GM11168 (cell line): Measurements from ENCODE around the gene MAGEA6.
"Not testable (repeated sequence)": the region's sequence is repeated elsewhere in the genome, so short reads cannot be mapped to it uniquely, and the experiment has no call there.

Experiments used
- in situ Hi-C: fragments of 300-500 bp; cut with MboI; formaldehyde crosslinking; loops from one replicate; pipeline ENCODE4 v1.12.0; 2022; ENCODE audit warnings: low sequenced_read_pairs; ENCODE audit not compliant: unreplicated experiment

MAGEA6 gene, protein sequence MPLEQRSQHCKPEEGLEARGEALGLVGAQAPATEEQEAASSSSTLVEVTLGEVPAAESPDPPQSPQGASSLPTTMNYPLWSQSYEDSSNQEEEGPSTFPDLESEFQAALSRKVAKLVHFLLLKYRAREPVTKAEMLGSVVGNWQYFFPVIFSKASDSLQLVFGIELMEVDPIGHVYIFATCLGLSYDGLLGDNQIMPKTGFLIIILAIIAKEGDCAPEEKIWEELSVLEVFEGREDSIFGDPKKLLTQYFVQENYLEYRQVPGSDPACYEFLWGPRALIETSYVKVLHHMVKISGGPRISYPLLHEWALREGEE

GRCh38 chrX:152769549-152770289, at the start of gene MAGEA6:
MAGEA6 (minus strand) TSS chrX:152769689; CDS start chrX:152767650, 2,039 bp downstream.
- in situ Hi-C loops = not testable (repeated sequence)

GRCh38 chrX:152819266-152819665, 49.8 kb upstream of the MAGEA6 start:
- in situ Hi-C loops = no loop called here

GRCh38 chrX:152818356-152818755, 48.9 kb upstream of the MAGEA6 start:
- in situ Hi-C loops = no loop called here

- in situ Hi-C loops = no loop called here
Measured at GRCh38 chrX:152817078-152817764, 47.7 kb upstream of the MAGEA6 start.

DNA sequence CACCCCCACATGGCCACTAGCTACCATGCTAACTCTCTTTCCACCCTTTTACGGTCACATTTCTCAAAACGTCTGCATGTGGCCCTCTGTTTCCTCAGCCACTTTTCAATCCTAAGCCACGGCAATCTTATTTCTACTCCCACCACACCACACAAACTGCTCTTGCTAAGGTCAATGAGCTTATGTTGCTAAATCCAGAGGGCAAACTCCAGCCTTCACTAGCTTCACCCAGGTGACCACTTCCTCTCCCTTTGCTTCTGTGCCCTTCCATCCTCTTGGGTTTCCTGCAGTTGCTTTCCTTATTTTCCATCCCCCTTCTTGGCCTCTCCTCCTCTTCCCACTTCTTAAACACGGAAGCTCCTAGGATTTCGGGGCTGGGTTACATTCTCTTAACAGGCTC, 44.6 kb upstream of the MAGEA6 start:
- in situ Hi-C loops = no loop called here

GRCh38 chrX:152813206-152813605, 43.7 kb upstream of the MAGEA6 start:
- in situ Hi-C loops = no loop called here

DNA sequence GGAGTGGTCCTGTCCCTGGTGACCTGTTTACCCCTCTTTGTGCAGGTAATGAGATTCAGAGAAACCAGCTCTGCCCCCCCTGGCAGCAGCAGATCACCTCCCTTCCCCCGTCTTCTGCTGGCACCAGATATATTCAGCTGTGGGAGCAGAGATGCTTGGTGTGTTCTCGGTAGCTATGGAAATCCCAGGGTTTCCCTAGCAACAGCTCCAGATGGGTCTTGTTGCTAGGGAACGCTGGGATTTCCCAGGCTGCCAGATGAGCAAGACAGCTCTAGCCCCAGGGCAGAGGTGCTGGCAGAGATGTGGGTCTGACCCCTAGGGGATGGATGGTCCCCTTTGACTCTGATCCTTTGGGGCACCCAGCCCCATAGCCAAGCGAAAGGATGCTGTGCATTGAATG, 40.9 kb upstream of the MAGEA6 start:
- in situ Hi-C loops = no loop called here

DNA sequence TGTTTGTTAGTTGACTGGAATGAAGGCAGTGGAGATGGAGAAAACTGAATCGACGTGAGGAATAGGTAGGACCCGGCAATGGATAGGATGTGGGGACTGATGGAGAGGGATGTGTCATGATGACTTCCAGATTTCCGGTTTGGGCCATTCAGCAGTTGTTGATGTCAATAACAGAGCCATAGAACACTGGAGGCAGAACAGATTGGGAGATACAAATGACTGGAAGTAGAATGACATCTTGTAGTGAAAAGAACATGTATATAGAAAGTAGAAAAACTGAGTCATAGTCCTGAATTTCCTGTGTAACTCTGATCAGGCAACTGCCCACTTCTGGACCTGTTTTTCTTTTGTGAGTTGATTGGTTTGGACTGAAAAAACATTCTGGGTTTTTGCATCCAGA, 36.5 kb upstream of the MAGEA6 start:
- in situ Hi-C loops = no loop called here

GRCh38 chrX:152798945-152799344, 29.5 kb upstream of the MAGEA6 start:
- in situ Hi-C loops = no loop called here

DNA sequence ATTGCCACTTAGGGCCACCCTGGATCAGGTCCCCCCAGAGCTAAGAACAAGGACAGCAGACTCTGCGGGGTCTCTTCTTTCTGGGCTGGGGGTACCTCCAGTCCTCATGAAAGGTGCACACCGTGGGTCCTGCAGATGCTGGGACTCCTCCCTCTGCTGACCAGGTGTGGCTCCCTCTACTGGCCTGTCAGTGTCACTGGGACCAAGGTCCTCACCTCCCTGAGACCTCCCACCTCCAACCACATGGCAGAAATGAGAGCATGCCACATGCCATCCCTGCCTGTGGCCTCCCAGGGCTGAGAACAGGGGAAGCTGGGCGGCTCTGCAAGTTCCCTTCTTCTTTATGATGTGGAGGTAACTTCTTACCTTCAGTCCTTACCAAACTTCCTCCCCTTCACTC, 17.6 kb upstream of the MAGEA6 start:
- in situ Hi-C loops = not testable (repeated sequence)

GRCh38 chrX:152766562-152766961, 2.9 kb downstream of the MAGEA6 start:
- in situ Hi-C loops = not testable (repeated sequence)

DNA sequence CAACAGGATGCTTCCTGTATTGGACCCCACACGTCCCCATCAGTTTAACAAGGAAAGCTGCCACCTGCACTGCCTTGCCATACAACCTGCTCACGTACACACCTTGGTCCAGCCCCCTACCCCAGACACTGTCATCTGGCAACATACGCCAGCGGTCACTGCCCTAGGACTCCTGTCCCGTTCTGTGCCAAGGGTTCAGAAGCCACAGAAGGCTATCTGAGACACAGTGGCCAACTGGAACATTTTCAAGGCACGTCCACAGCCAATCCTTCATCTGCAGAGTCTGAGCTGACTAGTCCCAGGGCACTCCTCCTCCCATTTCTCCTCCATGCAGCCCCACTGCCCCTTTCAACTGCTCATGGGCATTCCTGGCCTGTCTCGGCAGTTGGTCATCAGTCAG, 7.9 kb downstream of the MAGEA6 start:
- in situ Hi-C loops = not testable (repeated sequence)

- in situ Hi-C loops = not testable (repeated sequence)
Measured at GRCh38 chrX:152759544-152759943, 9.9 kb downstream of the MAGEA6 start.

- in situ Hi-C loops = not testable (repeated sequence)
Measured at GRCh38 chrX:152758918-152759317, 10.6 kb downstream of the MAGEA6 start, which contains the start of gene CSAG3. CSAG3 (plus strand) TSS chrX:152759218.

DNA sequence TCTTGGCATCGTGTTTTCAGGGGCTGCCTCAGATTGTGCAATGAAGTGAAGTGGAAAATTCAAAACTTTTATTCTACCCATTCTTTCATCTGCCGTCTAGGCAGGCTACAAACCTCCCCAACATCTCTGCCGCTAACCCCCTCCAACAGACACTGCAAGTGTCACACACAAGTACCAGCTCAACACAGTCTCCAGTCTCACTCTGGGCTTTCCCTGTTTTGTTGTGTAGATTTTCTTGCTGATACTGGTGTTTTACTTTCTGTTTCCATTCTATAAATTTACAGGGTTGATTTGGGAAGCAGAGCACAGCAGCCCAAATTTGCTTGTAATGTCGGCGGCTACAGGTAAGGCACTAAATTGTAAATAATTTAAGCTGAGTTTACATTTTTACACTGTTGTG, 14.6 kb downstream of the MAGEA6 start:
- in situ Hi-C loops = not testable (repeated sequence)

DNA sequence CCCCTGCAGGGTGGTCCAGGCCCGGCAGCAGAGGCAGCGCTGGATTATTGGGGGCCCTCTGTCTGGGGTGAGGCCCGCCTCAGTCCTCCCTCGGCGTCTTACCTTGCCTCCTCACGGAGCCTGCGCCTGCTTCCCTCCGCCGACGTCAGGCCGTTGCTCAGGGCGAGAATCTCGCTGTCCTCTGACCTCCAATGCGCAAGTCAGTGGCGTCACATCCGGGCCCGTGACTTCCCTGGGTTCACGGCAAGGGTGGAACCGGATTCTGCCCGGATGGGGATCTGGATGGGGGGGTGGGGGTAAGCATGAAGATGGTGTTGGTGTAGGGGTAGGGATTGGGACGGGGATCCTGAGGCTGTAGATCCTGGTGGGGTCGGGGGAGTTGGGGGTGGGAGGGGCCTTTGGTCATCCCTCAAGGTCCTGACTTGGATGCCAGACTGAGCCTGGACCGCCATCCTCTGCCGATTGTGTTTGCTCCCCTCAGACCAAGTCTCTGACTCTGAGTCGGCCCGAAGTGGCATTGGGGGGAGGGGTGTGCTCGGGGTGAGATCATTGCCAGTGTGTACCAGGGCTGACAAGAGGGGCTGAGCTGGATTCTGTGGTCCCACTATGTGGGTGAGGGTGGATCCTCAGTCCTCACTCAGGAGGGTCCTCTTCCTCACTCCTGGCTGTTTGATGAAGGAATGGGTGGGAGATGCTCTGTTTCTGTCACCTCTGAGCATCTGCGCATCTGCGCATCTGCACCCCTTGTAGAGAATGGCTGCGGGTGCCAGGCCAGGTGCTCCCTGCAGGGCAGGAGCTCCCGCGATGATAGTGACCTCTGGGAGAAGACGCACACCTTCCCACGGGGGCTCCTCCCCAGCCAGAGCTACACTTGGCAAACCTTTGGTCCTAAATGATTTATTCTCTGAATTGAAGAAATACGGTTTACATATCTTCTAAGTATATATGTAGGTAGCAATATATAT, 15.5 kb downstream of the MAGEA6 start, which contains the start of gene MAGEA2:
MAGEA2 (minus strand) TSS at position 157 of the 965 bp plus-strand sequence. CDS start 2,479 bp downstream, outside the sequence.
- in situ Hi-C loops = not testable (repeated sequence)

DNA sequence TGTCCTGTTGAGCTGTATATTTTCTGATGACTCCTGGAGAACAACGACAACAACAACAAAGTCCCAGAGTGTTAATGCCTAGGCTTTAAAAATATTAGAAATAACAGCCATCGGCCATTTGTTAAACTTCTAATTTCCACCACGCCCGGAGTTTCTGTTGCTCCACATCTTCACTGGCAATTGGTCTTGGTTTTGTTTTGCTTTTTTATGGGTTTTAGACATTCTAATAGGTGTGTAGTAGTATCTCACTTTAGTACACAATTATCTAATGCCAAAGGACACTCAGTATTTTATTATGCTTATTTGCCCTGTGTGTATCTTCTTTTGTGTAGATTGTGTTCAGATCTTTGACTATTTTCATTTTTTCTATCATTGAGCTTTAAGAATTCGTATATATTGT, 30.9 kb downstream of the MAGEA6 start:
- in situ Hi-C loops = no loop called here

GRCh38 chrX:152736528-152736927, 33.0 kb downstream of the MAGEA6 start:
- in situ Hi-C loops = not testable (repeated sequence)

DNA sequence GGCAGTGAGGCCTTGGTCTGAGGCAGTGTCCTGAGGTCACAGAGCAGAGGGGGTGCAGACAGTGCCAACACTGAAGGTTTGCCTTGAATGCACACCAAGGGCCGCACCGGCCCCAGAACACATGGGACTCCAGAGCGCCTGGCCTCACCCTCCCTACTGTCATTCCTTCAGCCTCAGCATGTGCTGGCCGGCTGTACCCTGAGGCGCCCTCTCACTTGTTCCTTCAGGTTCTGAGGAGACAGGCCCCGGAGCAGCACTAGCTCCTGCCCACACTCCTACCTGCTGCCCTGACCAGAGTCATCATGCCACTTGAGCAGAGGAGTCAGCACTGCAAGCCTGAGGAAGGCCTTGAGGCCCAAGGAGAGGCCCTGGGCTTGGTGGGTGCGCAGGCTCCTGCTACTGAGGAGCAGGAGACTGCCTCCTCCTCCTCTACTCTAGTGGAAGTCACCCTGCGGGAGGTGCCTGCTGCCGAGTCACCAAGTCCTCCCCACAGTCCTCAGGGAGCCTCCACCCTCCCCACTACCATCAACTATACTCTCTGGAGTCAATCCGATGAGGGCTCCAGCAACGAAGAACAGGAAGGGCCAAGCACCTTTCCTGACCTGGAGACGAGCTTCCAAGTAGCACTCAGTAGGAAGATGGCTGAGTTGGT, 33.5 kb downstream of the MAGEA6 start:
- in situ Hi-C loops = no loop called here
